H9 (cell line): ENCODE measurements around the gene NTRK3. TPM values are rescaled to one million over a fixed set of nuclear protein-coding genes. Genes with fewer than 3 reads are reported as not detected.

ENCODE experiments used
- DNase-seq: peaks from one replicate; pipeline ENCODE4 v3.0.0-alpha.2; 2017
- H2AFZ ChIP-seq: one replicate; pipeline ENCODE4 v1.6.1; 2013; ENCODE audit warnings: mild to moderate bottlenecking, low read length, control low read depth, moderate library complexity
- H2AK5ac ChIP-seq: 2 replicates; pipeline ENCODE4 v1.6.1; 2013; ENCODE audit warnings: low read length, control low read depth, mixed read lengths; ENCODE audit not compliant: insufficient read length
- H2BK120ac ChIP-seq: one replicate; pipeline ENCODE4 v1.6.1; 2013; ENCODE audit warnings: low read depth, mild to moderate bottlenecking, low read length, control low read depth, inconsistent platforms; ENCODE audit not compliant: poor library complexity, severe bottlenecking
- H2BK12ac ChIP-seq: 2 replicates; pipeline ENCODE4 v1.6.1; 2013; ENCODE audit warnings: low read length, control low read depth, mixed read lengths, low read depth; ENCODE audit not compliant: insufficient read length
- H2BK15ac ChIP-seq: 2 replicates; pipeline ENCODE4 v1.6.1; 2013; ENCODE audit warnings: low read depth, low read length, control low read depth
- H2BK20ac ChIP-seq: one replicate; pipeline ENCODE4 v1.6.1; 2013; ENCODE audit warnings: low read depth, mild to moderate bottlenecking, low read length, control low read depth, inconsistent platforms; ENCODE audit not compliant: poor library complexity, severe bottlenecking
- H2BK5ac ChIP-seq: 2 replicates; pipeline ENCODE4 v1.6.1; 2013; ENCODE audit warnings: low read length, control low read depth, mixed read lengths; ENCODE audit not compliant: insufficient read length
- H3K14ac ChIP-seq: 2 replicates; pipeline ENCODE4 v1.6.1; 2013; ENCODE audit warnings: low read length, control low read depth; ENCODE audit not compliant: insufficient read depth
- H3K18ac ChIP-seq: 2 replicates; pipeline ENCODE4 v1.6.1; 2013; ENCODE audit warnings: low read depth, mild to moderate bottlenecking, mixed read lengths, low read length, control low read depth; ENCODE audit not compliant: insufficient read length
- H3K23ac ChIP-seq: 2 replicates; pipeline ENCODE4 v1.6.1; 2013; ENCODE audit warnings: low read length, control low read depth, mixed read lengths, low read depth; ENCODE audit not compliant: insufficient read length
- H3K23me2 ChIP-seq: 2 replicates; pipeline ENCODE4 v1.6.1; 2013; ENCODE audit warnings: low read depth, mild to moderate bottlenecking, mixed read lengths, low read length, control low read depth; ENCODE audit not compliant: insufficient read length, poor library complexity, severe bottlenecking
- H3K27ac ChIP-seq: 2 replicates; pipeline ENCODE4 v1.5.1; 2013; ENCODE audit warnings: low read length, control low read depth, mixed read lengths, low read depth; ENCODE audit not compliant: insufficient read length
- H3K27me3 ChIP-seq: 2 replicates; pipeline ENCODE4 v1.6.1; 2013; ENCODE audit warnings: low read length, control low read depth, inconsistent platforms; ENCODE audit not compliant: insufficient read depth
- H3K4ac ChIP-seq: 2 replicates; pipeline ENCODE4 v1.6.1; 2013; ENCODE audit warnings: low read depth, mild to moderate bottlenecking, control low read depth, inconsistent platforms, low read length, moderate library complexity
- H3K4me1 ChIP-seq: 2 replicates; pipeline ENCODE4 v1.6.1; 2013; ENCODE audit warnings: low read length, control low read depth, inconsistent platforms; ENCODE audit not compliant: insufficient read depth
- H3K4me2 ChIP-seq: 2 replicates; pipeline ENCODE4 v1.6.1; 2013; ENCODE audit warnings: low read length, control low read depth, mixed read lengths; ENCODE audit not compliant: insufficient read length, insufficient read depth
- H3K56ac ChIP-seq: 2 replicates; pipeline ENCODE4 v1.6.1; 2013; ENCODE audit warnings: low read depth, mild to moderate bottlenecking, mixed read lengths, low read length, control low read depth; ENCODE audit not compliant: insufficient read length
- H3K79me1 ChIP-seq: 2 replicates; pipeline ENCODE4 v1.6.1; 2013; ENCODE audit warnings: low read depth, mild to moderate bottlenecking, moderate library complexity, low read length, control low read depth, inconsistent platforms; ENCODE audit not compliant: insufficient read depth, poor library complexity, severe bottlenecking
- H3K79me2 ChIP-seq: 2 replicates; pipeline ENCODE4 v1.6.1; 2013; ENCODE audit warnings: low read length, control low read depth, inconsistent platforms; ENCODE audit not compliant: insufficient read depth
- H3K9ac ChIP-seq: 2 replicates; pipeline ENCODE4 v1.6.1; 2013; ENCODE audit warnings: low read length, control low read depth, mixed read lengths; ENCODE audit not compliant: insufficient read length; ENCODE audit errors: extremely low read depth
- H3K9me3 ChIP-seq: one replicate; pipeline ENCODE4 v1.6.1; 2013; ENCODE audit warnings: low read depth, low read length, inconsistent platforms; ENCODE audit not compliant: control insufficient read depth
- H3T11ph ChIP-seq: one replicate; pipeline ENCODE4 v1.6.1; 2013; ENCODE audit warnings: mild to moderate bottlenecking, low read length, control low read depth, inconsistent platforms
- H4K20me1 ChIP-seq: one replicate; pipeline ENCODE4 v1.6.1; 2013; ENCODE audit not compliant: control insufficient read depth, insufficient read length, insufficient read depth
- H4K5ac ChIP-seq: 2 replicates; pipeline ENCODE4 v1.6.1; 2013; ENCODE audit warnings: low read depth, mild to moderate bottlenecking, mixed read lengths, low read length, control low read depth; ENCODE audit not compliant: insufficient read length
- H4K8ac ChIP-seq: replicated peaks from 2 replicates; pipeline ENCODE4 v1.6.1; 2013; ENCODE audit warnings: low read length, control low read depth, mixed read lengths, low read depth; ENCODE audit not compliant: insufficient read length
- H4K91ac ChIP-seq: 2 replicates; pipeline ENCODE4 v1.6.1; 2013; ENCODE audit warnings: low read depth, mild to moderate bottlenecking, moderate library complexity, mixed read lengths, low read length, control low read depth; ENCODE audit not compliant: insufficient read length
- H3K27ac Mint-ChIP-seq, 3 experiments: 2 replicates in 2 of 3; 3 replicates in 1 of 3; pipeline ENCODE4 v1.8.0; 2020 to 2021; ENCODE audit warnings: mixed read lengths in 3 of 3, mild to moderate bottlenecking in 1 of 3, moderate library complexity in 1 of 3
- H3K27me3 Mint-ChIP-seq: 2 replicates; pipeline ENCODE4 v1.8.0; 2021; ENCODE audit warnings: low read depth, mild to moderate bottlenecking, moderate library complexity, mixed read lengths
- H3K36me3 Mint-ChIP-seq, 3 experiments: 2 replicates in 2 of 3; 3 replicates in 1 of 3; pipeline ENCODE4 v1.8.0; 2020 to 2021; ENCODE audit warnings: low read depth in 3 of 3, mixed read lengths in 3 of 3; ENCODE audit not compliant: insufficient read depth in 1 of 3
- H3K4me1 Mint-ChIP-seq, 2 experiments: 2 replicates each; pipeline ENCODE4 v1.8.0; 2020; ENCODE audit warnings: mixed read lengths in 2 of 2
- H3K4me3 Mint-ChIP-seq, 2 experiments: 2 replicates in 1 of 2; 3 replicates in 1 of 2; pipeline ENCODE4 v1.8.0; 2020 to 2021; ENCODE audit warnings: mild to moderate bottlenecking in 2 of 2, mixed read lengths in 2 of 2, moderate library complexity in 1 of 2
- H3K9me3 Mint-ChIP-seq, 2 experiments: 2 replicates in 1 of 2; 3 replicates in 1 of 2; pipeline ENCODE4 v1.8.0; 2020; ENCODE audit warnings: mild to moderate bottlenecking in 2 of 2, mixed read lengths in 2 of 2, moderate library complexity in 1 of 2
- CTCF ChIP-seq: fragments of 200-600 bp; sonication (generic); conservative IDR thresholded peaks from 3 replicates; pipeline ENCODE4 v1.8.0; 2021; ENCODE audit warnings: antibody characterized with exemption, mild to moderate bottlenecking
- WGBS: extraction: QIAGEN DNeasy Blood & Tissue Kit; methylation state at CpG from one replicate; pipeline ENCODE4 v1.1.7; 2013; ENCODE audit warnings: missing lambda C conversion rate, low lambda C conversion rate, mixed read lengths; ENCODE audit not compliant: insufficient read length; ENCODE audit errors: extremely low coverage; 5-methylcytosine and 5-hydroxymethylcytosine counted together
- total RNA-seq: library from RNA; stranded (reverse); gene quantifications from 2 replicates; pipeline ENCODE4 v1.2.1, GENCODE V29; 2021

NTRK3 gene
- total RNA-seq, 1 experiment from 2014 or later = 2.5 TPM

GRCh38 chr15:88083811-88084760, 172.5 kb downstream of the NTRK3 start:
- TF ChIP-seq CTCF = no peak
- no peak overlapping the region for H2BK12ac ChIP-seq
- H3K14ac ChIP-seq = no peak overlapping the region; the same call in 1 of the 2 replicates
- no peaks in the 10 kb centered on the region for H3K27me3 ChIP-seq
- no peaks in the 10 kb centered on the region for H4K20me1 ChIP-seq
- no peak overlapping the region for H3K4me3 Mint-ChIP-seq
- no peak overlapping the region for H3T11ph ChIP-seq
- no peak overlapping the region for H2BK15ac ChIP-seq
- no peaks in the 10 kb centered on the region for H3K23me2 ChIP-seq
- H2BK120ac ChIP-seq = no peak overlapping the region
- no peak overlapping the region for H4K5ac ChIP-seq
- no peaks in the 10 kb centered on the region for H3K4me1 ChIP-seq
- H2BK5ac ChIP-seq = no peak overlapping the region
- H3K4me1 Mint-ChIP-seq = peaks cover 4 to 7% of the 10 kb centered on the region in 2 experiments; a peak in 3 of 4 replicates
- H3K9me3 Mint-ChIP-seq = no peaks in the 10 kb centered on the region
- no peaks in the 10 kb centered on the region for H3K79me2 ChIP-seq
- no peak for DNase-seq
- no peak overlapping the region for H2AK5ac ChIP-seq
- H3K27ac Mint-ChIP-seq = peak overlapping the region in 2 of 3 experiments; percentile 48 to 83; a peak in 3 of 7 replicates
- H3K4ac ChIP-seq = no peak overlapping the region
- no peak overlapping the region for H3K4me2 ChIP-seq
- H3K27ac ChIP-seq = no peak overlapping the region
- no peaks in the 10 kb centered on the region for H3K36me3 Mint-ChIP-seq
- H3K9me3 ChIP-seq = no peaks in the 10 kb centered on the region
- no peak overlapping the region for H3K18ac ChIP-seq
- H3K23ac ChIP-seq = no peak overlapping the region
- no peaks in the 10 kb centered on the region for H3K79me1 ChIP-seq
- no peak overlapping the region for H4K8ac ChIP-seq
- no CpG with 5 or more reads among the region's 9 CpGs for WGBS
- no peak overlapping the region for H2BK20ac ChIP-seq
- no peak overlapping the region for H2AFZ ChIP-seq
- H4K91ac ChIP-seq = no peak overlapping the region
- H3K27me3 Mint-ChIP-seq = peaks cover 3% of the 10 kb centered on the region; the same call in 1 of the 2 replicates
- H3K56ac ChIP-seq = no peak overlapping the region
- H3K9ac ChIP-seq = no peak overlapping the region
